ENCODE data around the gene SCMH1.

Gene SCMH1

GRCh38 chr1:41086921-41087320, 155.2 kb downstream of the SCMH1 start:
- no peak for DNase-seq

- DNase-seq, result no peak
Measured at GRCh38 chr1:41078616-41079015, 163.5 kb downstream of the SCMH1 start.

- no peak for DNase-seq
Measured at GRCh38 chr1:41078193-41078592, 163.9 kb downstream of the SCMH1 start.

- no peak for DNase-seq
Measured at GRCh38 chr1:41073971-41074370, 168.1 kb downstream of the SCMH1 start.

- no peak for DNase-seq
Measured at GRCh38 chr1:41072051-41072450, 170.1 kb downstream of the SCMH1 start.

GRCh38 chr1:41056907-41057306, 185.2 kb downstream of the SCMH1 start:
- DNase-seq, result no peak

- no peak for DNase-seq
Measured at GRCh38 chr1:41053316-41053715, 188.8 kb downstream of the SCMH1 start.

GRCh38 chr1:41051022-41051421, 191.1 kb downstream of the SCMH1 start:
- no peak for DNase-seq

GRCh38 chr1:41048540-41048939, 193.6 kb downstream of the SCMH1 start:
- no peak for DNase-seq

GRCh38 chr1:41046347-41046775, 195.7 kb downstream of the SCMH1 start:
- no peak for DNase-seq

- no peak for DNase-seq
Measured at GRCh38 chr1:41045740-41046139, 196.4 kb downstream of the SCMH1 start.

- DNase-seq, result no peak
Measured at GRCh38 chr1:41044187-41044586, 197.9 kb downstream of the SCMH1 start.

- no peak for DNase-seq
Measured at GRCh38 chr1:41041614-41042270, 200.4 kb downstream of the SCMH1 start.

- no peak for DNase-seq
Measured at GRCh38 chr1:41038110-41038509, 204.0 kb downstream of the SCMH1 start.

- DNase-seq, result no peak
Measured at GRCh38 chr1:41037116-41037903, 204.8 kb downstream of the SCMH1 start.

- no peak for DNase-seq
Measured at GRCh38 chr1:41033272-41033671, 208.8 kb downstream of the SCMH1 start.

GRCh38 chr1:41032147-41032546, 210.0 kb downstream of the SCMH1 start:
- DNase-seq, result no peak

- DNase-seq, result no peak
Measured at GRCh38 chr1:41030872-41031616, 211.1 kb downstream of the SCMH1 start.

GRCh38 chr1:41028034-41028642, 214.0 kb downstream of the SCMH1 start:
- no peak for DNase-seq

GRCh38 chr1:41025979-41026819, 215.9 kb downstream of the SCMH1 start:
- no peak for DNase-seq

- no peak for DNase-seq
Measured at GRCh38 chr1:41024953-41025352, 217.2 kb downstream of the SCMH1 start.

- DNase-seq, result no peak
Measured at GRCh38 chr1:41023279-41023990, 218.7 kb downstream of the SCMH1 start.

Measured in T-helper 1 cell (primary cell).